ENCODE results near the gene GPR137B. TPM values are rescaled to one million over a fixed set of nuclear protein-coding genes. Genes with fewer than 3 reads are reported as not detected.

Gene GPR137B, protein sequence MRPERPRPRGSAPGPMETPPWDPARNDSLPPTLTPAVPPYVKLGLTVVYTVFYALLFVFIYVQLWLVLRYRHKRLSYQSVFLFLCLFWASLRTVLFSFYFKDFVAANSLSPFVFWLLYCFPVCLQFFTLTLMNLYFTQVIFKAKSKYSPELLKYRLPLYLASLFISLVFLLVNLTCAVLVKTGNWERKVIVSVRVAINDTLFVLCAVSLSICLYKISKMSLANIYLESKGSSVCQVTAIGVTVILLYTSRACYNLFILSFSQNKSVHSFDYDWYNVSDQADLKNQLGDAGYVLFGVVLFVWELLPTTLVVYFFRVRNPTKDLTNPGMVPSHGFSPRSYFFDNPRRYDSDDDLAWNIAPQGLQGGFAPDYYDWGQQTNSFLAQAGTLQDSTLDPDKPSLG
- 16.3 to 18.7 TPM (median 17.7 TPM) in 5 replicates for total RNA-seq (2022; extraction: Qiagen RNA extraction)

GRCh38 chr1:236142253-236143103 lies at the start of gene GPR137B:
TSS of gene GPR137B (plus strand) at chr1:236142539. CDS start at chr1:236142623, 84 bp downstream.

Other genes starting within 250 kb of the GPR137B start
- gene NID1, start 77.4 kb upstream of the GPR137B start, total RNA-seq (2022; extraction: Qiagen RNA extraction): 4.8 to 9.3 TPM (median 7.6 TPM) in 5 replicates
- 2.3 to 3.6 TPM (median 3.0 TPM) in 5 replicates for gene ERO1B, start 139.4 kb downstream of the GPR137B start, total RNA-seq (2022; extraction: Qiagen RNA extraction)

Measured in A549 treated with CORT108297 at 1 μM for 4 hours (cell line).